GM21576 (cell line): ENCODE measurements around the gene KLHL8.

Experiments used
- ATAC-seq: cut with Tn5 transposase; IDR thresholded peaks from one replicate; pipeline ENCODE4 v1.9.1; 2021; ENCODE audit warnings: mild to moderate bottlenecking, moderate library complexity; ENCODE audit not compliant: unreplicated experiment

KLHL8 gene

GRCh38 chr4:87220094-87220822, at the start of gene KLHL8:
KLHL8 (minus strand) TSS chr4:87220618; CDS start chr4:87195539, 25,079 bp downstream.
- ATAC-seq, result peak; percentile 89

DNA sequence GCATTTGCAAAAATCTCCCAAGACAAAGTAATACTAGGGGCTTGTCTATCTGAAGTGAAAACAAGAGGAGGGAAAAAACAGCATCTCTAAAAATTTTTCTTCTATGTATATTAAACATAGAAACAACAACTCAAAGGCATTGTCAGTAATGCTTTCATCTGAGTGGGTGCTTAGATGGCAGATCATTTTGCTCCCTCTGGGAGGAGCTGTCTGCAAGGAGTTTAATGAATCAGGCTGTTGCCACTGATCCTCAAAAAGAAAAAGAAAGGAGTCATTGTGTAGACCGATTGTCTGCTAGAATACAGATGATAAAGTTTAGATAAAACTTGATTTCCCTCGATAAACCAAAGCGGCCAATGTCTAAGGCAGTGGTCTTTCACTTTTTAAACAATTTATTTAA, 49.7 kb upstream of the KLHL8 start:
- no peak for ATAC-seq

DNA sequence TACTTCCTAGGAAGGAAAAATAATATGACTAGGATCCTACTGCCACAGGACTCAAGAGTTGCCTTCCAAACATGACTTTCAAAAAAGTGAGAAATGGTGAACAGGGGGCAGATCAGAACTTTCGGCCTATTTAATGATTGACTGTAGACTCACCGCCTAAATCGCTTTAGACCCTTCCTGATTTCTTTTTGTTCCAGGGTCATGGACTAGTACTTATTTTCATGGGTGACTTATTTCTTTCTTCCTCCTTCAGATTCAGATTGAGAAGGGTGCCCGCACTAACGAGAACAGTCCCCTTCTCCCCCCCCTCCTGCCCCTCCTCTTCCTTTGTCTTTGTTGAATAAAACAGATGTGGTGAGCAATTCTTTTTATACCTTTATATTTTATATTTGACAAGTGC, 48.0 kb upstream of the KLHL8 start:
- ATAC-seq, result no peak

DNA sequence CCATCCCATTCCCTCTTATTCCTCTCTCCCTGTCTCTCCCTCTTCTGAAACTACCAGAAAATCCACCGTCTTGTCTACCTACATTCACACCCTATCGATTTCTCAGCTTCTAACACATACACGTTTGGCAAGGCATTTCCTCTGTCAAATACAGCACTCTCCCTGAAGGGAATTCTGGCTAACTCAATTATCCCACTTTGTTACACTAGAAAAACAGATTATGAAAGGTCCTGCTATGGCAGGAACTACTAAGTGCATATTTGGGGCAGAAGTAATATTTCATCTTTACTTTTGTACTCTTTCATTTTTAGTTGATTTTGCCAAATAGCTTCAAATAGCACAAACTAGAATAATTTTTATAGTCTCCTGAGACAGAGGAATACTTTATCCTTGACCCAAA, 46.6 kb upstream of the KLHL8 start:
- no peak for ATAC-seq

GRCh38 chr4:87262886-87263285, 42.5 kb upstream of the KLHL8 start:
- no peak for ATAC-seq

- no peak for ATAC-seq
Measured at GRCh38 chr4:87260477-87260876, 40.1 kb upstream of the KLHL8 start.

- no peak for ATAC-seq
Measured at GRCh38 chr4:87258677-87259076, 38.3 kb upstream of the KLHL8 start.

DNA sequence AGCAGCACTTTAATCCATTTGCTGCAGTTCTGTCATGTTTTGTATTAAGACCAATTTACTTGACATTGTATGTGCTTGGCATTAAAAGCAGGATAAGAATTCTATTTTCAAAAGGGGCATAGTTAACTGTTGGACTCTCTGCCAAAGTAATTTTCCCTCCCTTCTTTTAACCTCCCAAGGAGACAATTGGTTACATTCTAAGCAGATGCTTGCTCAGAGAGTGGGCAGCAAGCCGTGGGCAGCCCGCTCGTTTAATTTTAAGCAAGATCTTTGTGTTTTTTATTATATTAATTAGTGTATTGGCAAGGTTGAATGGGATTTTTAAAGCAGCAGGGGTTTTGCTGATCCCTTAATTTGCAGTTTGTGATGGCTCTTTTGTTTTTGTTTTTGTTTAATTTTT, 37.1 kb upstream of the KLHL8 start:
- ATAC-seq, result no peak

DNA sequence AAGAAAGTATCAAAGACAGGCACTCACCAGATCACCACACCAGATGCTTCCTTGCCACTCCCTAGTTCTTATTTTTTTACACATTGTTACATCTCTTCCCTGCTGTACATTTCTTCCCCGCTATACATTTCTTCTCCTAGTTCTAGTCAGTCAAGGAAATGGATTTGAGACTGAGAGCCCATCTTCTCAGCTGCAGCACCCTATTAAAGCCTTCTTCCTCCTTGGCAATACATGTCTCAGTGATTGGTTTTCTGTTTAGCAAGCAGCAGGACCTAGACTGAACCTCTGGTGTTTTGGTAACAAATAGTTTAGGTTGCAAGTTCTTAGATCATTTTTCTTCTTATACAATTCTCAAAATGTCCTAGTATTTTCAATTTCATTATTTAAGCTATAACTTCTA, 35.3 kb upstream of the KLHL8 start:
- ATAC-seq, result no peak

DNA sequence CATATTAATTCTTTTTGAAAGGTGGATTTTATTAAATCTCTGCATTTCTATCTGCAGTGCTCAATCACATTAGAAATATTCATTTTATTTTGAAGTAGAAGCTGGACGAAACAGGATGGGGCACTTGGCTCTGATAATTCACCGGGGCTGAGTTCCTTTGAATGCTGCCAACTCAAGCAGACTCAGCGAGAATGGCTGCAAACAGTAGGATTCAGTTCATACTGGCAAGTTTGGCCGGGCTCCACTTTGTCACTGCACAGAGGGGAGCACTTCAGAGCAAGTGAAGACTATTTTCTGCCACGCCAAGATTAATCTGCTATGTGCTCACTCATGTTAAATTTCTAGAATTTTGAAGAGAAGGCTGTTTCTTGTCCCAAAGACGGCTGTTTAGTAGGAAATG, 30.7 kb upstream of the KLHL8 start:
- ATAC-seq, result no peak

DNA sequence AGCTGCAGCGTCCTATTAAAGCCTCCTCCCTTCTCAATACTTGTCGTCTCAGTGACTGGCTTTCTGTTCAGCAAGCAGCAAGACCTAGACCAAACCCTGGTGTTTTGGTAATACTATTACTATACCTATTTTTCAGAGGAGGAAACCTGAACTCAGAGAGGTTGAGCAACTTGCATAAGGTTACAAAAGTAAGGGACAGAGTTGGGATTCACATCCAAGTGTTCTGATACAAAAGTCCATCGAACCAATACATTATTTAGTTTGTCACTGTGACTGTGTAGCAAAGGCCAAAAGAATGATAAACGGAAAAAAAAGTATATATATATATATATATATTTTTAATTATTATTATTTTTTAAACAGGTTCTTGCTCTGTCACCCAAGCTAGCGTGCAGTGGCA, 29.9 kb upstream of the KLHL8 start:
- ATAC-seq, result no peak

DNA sequence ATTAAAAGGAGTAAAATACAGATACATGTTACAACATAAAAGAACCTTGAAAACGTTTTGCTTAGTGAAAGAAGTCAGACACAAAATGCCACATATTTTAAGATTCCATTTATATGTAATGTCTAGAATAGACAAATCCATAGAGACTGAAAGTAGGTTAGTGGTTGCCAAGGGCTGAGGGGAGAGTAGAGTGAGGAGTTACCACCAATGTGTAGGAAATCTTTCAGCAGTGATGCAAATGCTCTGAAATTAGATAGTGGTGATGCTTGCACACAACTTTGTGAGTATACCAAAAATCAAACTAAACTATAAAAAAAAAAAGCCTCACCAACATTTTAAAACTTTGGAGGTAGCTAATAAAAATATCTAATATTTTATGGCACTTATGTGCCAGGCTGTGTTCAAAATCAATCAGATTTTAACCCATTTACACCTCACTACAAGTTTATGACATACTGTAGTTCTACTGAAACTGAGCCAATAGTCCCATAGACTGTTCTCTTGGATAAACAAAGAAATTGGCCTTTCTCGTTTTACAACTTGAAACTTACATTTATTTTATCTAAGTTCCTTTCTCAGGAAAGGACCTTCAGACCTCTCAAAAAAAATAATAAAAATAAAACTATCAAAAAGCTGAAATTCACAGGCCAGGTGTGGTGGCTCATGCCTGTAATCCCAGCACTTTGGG, 29.1 kb upstream of the KLHL8 start:
- ATAC-seq, result no peak

DNA sequence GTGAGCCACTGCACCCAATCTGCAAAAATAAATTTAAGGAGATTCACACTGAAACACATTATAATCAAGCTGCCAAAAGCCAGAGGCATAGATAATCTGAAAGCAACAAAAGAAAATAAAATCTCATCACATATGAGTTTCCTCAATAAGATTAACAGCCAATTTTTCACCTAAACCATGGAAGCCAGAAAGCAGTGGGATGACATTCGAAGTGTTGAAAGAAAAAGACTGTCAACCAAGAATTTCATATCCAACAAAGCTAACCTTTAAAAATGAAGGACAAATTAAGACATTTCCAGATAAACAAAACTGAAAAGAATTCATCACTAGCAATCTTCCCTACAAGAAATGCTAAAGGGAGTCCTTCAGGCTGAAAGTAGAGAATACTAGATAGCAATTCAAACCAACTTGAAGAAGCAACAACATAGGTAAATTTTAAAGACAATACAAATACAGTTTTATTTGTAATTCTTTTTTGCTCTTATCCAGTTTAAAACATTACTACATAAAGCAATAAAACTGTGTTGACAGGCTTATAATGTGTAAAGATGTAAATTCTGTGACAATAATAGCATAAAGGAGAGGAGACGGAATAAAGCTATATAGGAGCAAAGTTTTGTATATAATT, 23.1 kb upstream of the KLHL8 start:
- no peak for ATAC-seq

GRCh38 chr4:87241336-87241735, 20.9 kb upstream of the KLHL8 start:
- ATAC-seq, result no peak

GRCh38 chr4:87240341-87240740, 19.9 kb upstream of the KLHL8 start:
- ATAC-seq, result no peak

DNA sequence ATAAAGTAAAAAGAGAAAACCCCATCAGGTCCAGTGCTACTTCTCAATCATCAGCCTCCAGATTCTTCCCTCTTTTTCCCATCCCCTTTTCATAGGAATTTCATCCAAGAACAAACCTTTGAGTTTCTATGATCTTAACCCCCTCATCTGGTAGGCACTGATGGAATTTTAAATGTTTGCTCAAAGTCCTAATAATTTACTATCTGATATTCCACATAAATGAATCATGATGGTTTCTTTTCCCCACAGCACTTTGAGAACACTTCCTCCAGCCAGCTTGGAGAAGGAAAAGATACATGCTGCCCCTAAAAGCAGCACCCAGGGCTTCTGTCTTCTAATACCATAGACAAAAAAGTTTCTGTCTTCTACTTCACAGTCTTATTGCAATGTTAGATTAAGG, 19.4 kb upstream of the KLHL8 start:
- no peak for ATAC-seq

DNA sequence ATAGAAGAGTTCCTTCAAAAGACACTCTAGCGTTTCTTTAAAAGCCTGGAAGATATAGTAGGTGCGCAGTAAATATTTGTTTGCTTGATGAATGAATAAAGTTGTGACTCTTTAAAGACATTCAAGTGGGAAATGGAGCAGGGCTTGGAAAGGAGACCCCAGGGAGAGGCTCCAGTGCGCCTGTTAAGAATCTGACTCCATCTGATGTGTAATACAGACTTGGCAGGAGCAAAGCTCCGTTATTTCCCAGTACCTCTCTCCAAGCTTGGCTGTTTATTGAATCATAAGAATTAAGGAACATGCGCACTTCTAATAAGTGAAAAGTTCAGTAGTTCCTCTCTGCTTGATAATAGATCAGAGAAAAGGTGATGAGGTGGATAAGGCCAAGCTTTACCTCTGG, 18.8 kb upstream of the KLHL8 start:
- no peak for ATAC-seq

GRCh38 chr4:87236861-87237260, 16.4 kb upstream of the KLHL8 start:
- ATAC-seq, result no peak

GRCh38 chr4:87235020-87235671, 14.7 kb upstream of the KLHL8 start:
- ATAC-seq, result no peak

DNA sequence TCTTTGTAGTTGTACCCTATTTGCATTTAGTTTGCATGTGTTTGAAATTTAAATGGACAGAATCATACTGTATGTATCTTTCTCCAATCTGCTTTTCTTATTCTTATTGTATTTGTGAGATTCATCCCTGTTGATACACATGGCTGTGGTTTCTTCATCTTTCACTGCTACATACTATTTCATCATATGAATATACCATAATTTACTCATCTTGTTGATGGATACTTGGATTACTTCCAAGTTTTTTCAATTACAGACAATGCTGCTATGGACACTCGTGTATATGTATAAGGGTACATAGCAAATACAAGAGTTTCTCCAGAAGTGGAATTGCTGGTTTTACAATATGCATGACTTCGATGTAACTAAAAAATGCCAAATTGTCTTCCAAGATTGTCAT, 11.8 kb upstream of the KLHL8 start:
- no peak for ATAC-seq

GRCh38 chr4:87230806-87231205, 10.4 kb upstream of the KLHL8 start:
- ATAC-seq, result no peak

- no peak for ATAC-seq
Measured at GRCh38 chr4:87229979-87230378, 9.6 kb upstream of the KLHL8 start.
